LNCaP clone FGC (cell line): ENCODE measurements around the gene DCST2.

Experiments
- DNase-seq: peaks from one replicate; pipeline ENCODE4 v3.0.0-alpha.2; 2011; ENCODE audit warnings: low read depth
- H3K4me3 ChIP-seq: 2 replicates; pipeline ENCODE4 v1.5.1; 2011; ENCODE audit warnings: mild to moderate bottlenecking, low read depth, low read length, control low read depth
- CTCF ChIP-seq: IDR thresholded peaks from 2 replicates; pipeline ENCODE4 v1.5.1; 2012; ENCODE audit warnings: mild to moderate bottlenecking; ENCODE audit not compliant: control insufficient read depth, insufficient read depth; ENCODE audit errors: extremely low read depth

The DCST2 gene

GRCh38 chr1:155018617-155019348 lies 14.8 kb downstream of the DCST2 start:
- DNase-seq: no peak
- H3K4me3 ChIP-seq: no peak overlapping the region
- no peak for TF ChIP-seq CTCF

- no peak for DNase-seq
- H3K4me3 ChIP-seq: no peak overlapping the region
- no peak for TF ChIP-seq CTCF
Observed at GRCh38 chr1:155017946-155018316, 15.7 kb downstream of the DCST2 start.

GRCh38 chr1:155017041-155017945 lies 16.3 kb downstream of the DCST2 start:
- H3K4me3 ChIP-seq: no peak overlapping the region
- DNase-seq: no peak
- peak; percentile 16; the same call in 1 of the 2 replicates for TF ChIP-seq CTCF

- no peak overlapping the region for H3K4me3 ChIP-seq
- TF ChIP-seq CTCF: no peak
- no peak for DNase-seq
Observed at GRCh38 chr1:155016231-155016831, 17.2 kb downstream of the DCST2 start.

- TF ChIP-seq CTCF: no peak
Observed at GRCh38 chr1:155015527-155016230, 17.9 kb downstream of the DCST2 start.

GRCh38 chr1:155014709-155015508 lies 18.7 kb downstream of the DCST2 start:
- no peak for DNase-seq
- no peak overlapping the region for H3K4me3 ChIP-seq
- TF ChIP-seq CTCF: no peak

More at GRCh38 chr1:155015527-155016230, 17.9 kb downstream of the DCST2 start:
- DNase-seq: no peak
- no peak overlapping the region for H3K4me3 ChIP-seq
